GM12878 (cell line): ENCODE results near the gene MOB2. TPM values are rescaled to one million over a fixed set of nuclear protein-coding genes. Genes with fewer than 3 reads are reported as not detected.

ENCODE experiments used
- ATAC-seq: fragments of 200-7000 bp; cut with Tn5 transposase; 3 replicates; pipeline ENCODE4 v1.9.1; 2020; ENCODE audit warnings: mild to moderate bottlenecking, moderate library complexity
- BruUV-seq: library from RNA; stranded (reverse); fragments of 400-500 nt; replicated peaks from 2 replicates; lab custom pipeline; 2021; lab: Mats Ljungman, UMichigan
- CTCF ChIA-PET: fragments of 300-600 bp; sonication (Branson Sonifier 250); formaldehyde crosslinking; extraction: SDS; loops from one replicate; lab custom pipeline; 2021; ENCODE audit warnings: inconsistent platforms; lab: Yijun Ruan, JAX
- POLR2A ChIA-PET: fragments of 350-600 bp; formaldehyde crosslinking; extraction: SDS; loops from one replicate; lab custom pipeline; 2021; ENCODE audit warnings: inconsistent platforms; lab: Charles Lee
- RAD21 ChIA-PET: fragments of 300-600 bp; sonication (Branson Sonifier 250); formaldehyde crosslinking; loops from one replicate; lab custom pipeline; 2023; ENCODE audit warnings: antibody characterized with exemption; ENCODE audit not compliant: unreplicated experiment; lab: Charles Lee
- SMC1A ChIA-PET: fragments of 300-600 bp; sonication (Branson Sonifier 250); formaldehyde crosslinking; loops from one replicate; lab custom pipeline; 2023; ENCODE audit not compliant: unreplicated experiment, uncharacterized antibody; lab: Charles Lee
- DNase-seq: peaks from one replicate; pipeline ENCODE4 v3.0.0-alpha.2; 2011; ENCODE audit warnings: low read depth, low spot score
- FAIRE-seq: peaks from 3 replicates; lab custom pipeline; 2011; peaks lifted over from hg19 to GRCh38; lab: Jason Lieb, UNC
- H2AFZ ChIP-seq: 2 replicates; pipeline ENCODE4 v1.6.0; 2011; ENCODE audit warnings: low read depth, low read length, control low read depth; ENCODE audit not compliant: control insufficient read depth
- H3K27ac ChIP-seq: 2 replicates; pipeline ENCODE4 v1.5.1; 2011; ENCODE audit warnings: control low read depth; ENCODE audit not compliant: control insufficient read depth, insufficient read depth
- H3K27me3 ChIP-seq, 2 experiments: replicated peaks in 1 of 2; 2 replicates each; pipeline versions ENCODE4 v1.6.0 to v1.6.1; 2011; ENCODE audit warnings: low read length in 1 of 2; ENCODE audit not compliant: control insufficient read depth in 2 of 2, insufficient read depth in 2 of 2
- H3K36me3 ChIP-seq, 2 experiments: 2 replicates each; pipeline ENCODE4 v1.5.1; 2011; ENCODE audit warnings: low read length in 1 of 2; ENCODE audit not compliant: control insufficient read depth in 2 of 2, insufficient read depth in 2 of 2
- H3K4me1 ChIP-seq: 2 replicates; pipeline ENCODE4 v1.6.1; 2011; ENCODE audit warnings: mild to moderate bottlenecking, low read length, moderate library complexity, mixed read lengths; ENCODE audit not compliant: control insufficient read depth, insufficient read depth
- H3K4me2 ChIP-seq: 2 replicates; pipeline ENCODE4 v1.6.0; 2011; ENCODE audit warnings: control low read depth; ENCODE audit not compliant: control insufficient read depth, insufficient read depth
- H3K4me3 ChIP-seq: fragments of 200-600 bp; sonication (generic); 2 replicates; pipeline ENCODE4 v1.5.1; 2016
- H3K79me2 ChIP-seq: 2 replicates; pipeline ENCODE4 v1.6.0; 2011; ENCODE audit warnings: low read length; ENCODE audit not compliant: control insufficient read depth, insufficient read depth
- H3K9ac ChIP-seq: 2 replicates; pipeline ENCODE4 v1.8.0; 2011; ENCODE audit warnings: low read length, control low read depth, mixed read lengths; ENCODE audit not compliant: control insufficient read depth, insufficient read depth
- H3K9me3 ChIP-seq: replicated peaks from 3 replicates; pipeline ENCODE4 v1.5.1; 2011; ENCODE audit warnings: mild to moderate bottlenecking, low read length; ENCODE audit not compliant: control insufficient read depth, insufficient read depth
- H4K20me1 ChIP-seq: 2 replicates; pipeline ENCODE4 v1.6.0; 2011; ENCODE audit not compliant: control insufficient read depth, insufficient read depth
- ATF3 ChIP-seq: IDR thresholded peaks from 2 replicates; pipeline ENCODE4 v1.6.1; 2011; ENCODE audit warnings: low read depth, mild to moderate bottlenecking, low read length, moderate library complexity, borderline replicate concordance; ENCODE audit errors: extremely low read depth
- BACH1 ChIP-seq: fragments of 450-650 bp; IDR thresholded peaks from 2 replicates; pipeline ENCODE4 v1.6.1; 2017; ENCODE audit warnings: mild to moderate bottlenecking, borderline replicate concordance
- BCL3 ChIP-seq: IDR thresholded peaks from 2 replicates; pipeline ENCODE4 v1.6.1; 2011; ENCODE audit warnings: borderline replicate concordance, low read depth, mild to moderate bottlenecking, moderate library complexity, low read length; ENCODE audit not compliant: insufficient read depth, poor library complexity, severe bottlenecking
- CHD4 ChIP-seq: fragments of 200-600 bp; sonication (generic); IDR thresholded peaks from 2 replicates; pipeline ENCODE4 v1.6.1; 2016; ENCODE audit warnings: mild to moderate bottlenecking
- CREM ChIP-seq: IDR thresholded peaks from 2 replicates; pipeline ENCODE4 v1.6.1; 2014; ENCODE audit warnings: antibody characterized with exemption, low read depth
- EP300 ChIP-seq, 2 experiments: fragments of 150-350 bp in 1 of 2; IDR thresholded peaks; 2 replicates each; pipeline ENCODE4 v1.6.1; 2011 to 2012; ENCODE audit warnings: low read depth in 2 of 2, low read length in 2 of 2, borderline replicate concordance in 1 of 2, improper control_type of control experiment in 1 of 2, inconsistent platforms in 1 of 2; ENCODE audit not compliant: control insufficient read depth in 1 of 2
- GABPA ChIP-seq: IDR thresholded peaks from 2 replicates; pipeline ENCODE4 v1.6.1; 2014; ENCODE audit warnings: antibody characterized with exemption, low read depth, mild to moderate bottlenecking, inconsistent platforms
- HDAC2 ChIP-seq: fragments of 200-600 bp; sonication (generic); IDR thresholded peaks from 2 replicates; pipeline ENCODE4 v1.6.1; 2017
- IRF3 ChIP-seq: fragments of 450-650 bp; IDR thresholded peaks from 2 replicates; pipeline ENCODE4 v1.6.1; 2014; ENCODE audit warnings: mild to moderate bottlenecking
- MEF2A ChIP-seq: IDR thresholded peaks from 2 replicates; pipeline ENCODE4 v1.6.1; 2011; ENCODE audit warnings: low read depth, mild to moderate bottlenecking, low read length, moderate library complexity; ENCODE audit not compliant: insufficient read depth
- MYC ChIP-seq: IDR thresholded peaks from 2 replicates; pipeline ENCODE4 v1.6.1; 2011; ENCODE audit warnings: mild to moderate bottlenecking, low read length, moderate library complexity, inconsistent platforms; ENCODE audit not compliant: insufficient read depth, insufficient replicate concordance, insufficient read length, severe bottlenecking
- NFIC ChIP-seq: IDR thresholded peaks from 2 replicates; pipeline ENCODE4 v1.6.1; 2012; ENCODE audit warnings: low read depth, mild to moderate bottlenecking, inconsistent platforms, low read length, moderate library complexity
- POLR2A ChIP-seq: IDR thresholded peaks from 2 replicates; pipeline ENCODE4 v1.6.1; 2011; ENCODE audit warnings: low read depth, mild to moderate bottlenecking, low read length
- RELB ChIP-seq: fragments of 450-650 bp; IDR thresholded peaks from 2 replicates; pipeline ENCODE4 v1.6.1; 2017; ENCODE audit warnings: low read depth, mild to moderate bottlenecking, moderate library complexity
- SMC3 ChIP-seq: IDR thresholded peaks from 2 replicates; pipeline ENCODE4 v1.6.1; 2011; ENCODE audit warnings: low read length, improper control_type of control experiment, borderline replicate concordance
- SP1 ChIP-seq: IDR thresholded peaks from one replicate; pipeline ENCODE4 v1.6.1; 2011; ENCODE audit warnings: low read depth, low read length
- SREBF1 ChIP-seq: IDR thresholded peaks from 2 replicates; pipeline ENCODE4 v1.6.1; 2012; ENCODE audit warnings: mild to moderate bottlenecking, low read length
- USF1 ChIP-seq: IDR thresholded peaks from 2 replicates; pipeline ENCODE4 v1.6.1; 2011; ENCODE audit warnings: borderline replicate concordance, low read depth, mild to moderate bottlenecking, moderate library complexity, mixed read lengths, low read length; ENCODE audit not compliant: insufficient read depth; ENCODE audit errors: extremely low read length
- ZNF24 ChIP-seq: fragments of 450-650 bp; IDR thresholded peaks from 2 replicates; pipeline ENCODE4 v1.6.1; 2017; ENCODE audit warnings: antibody characterized with exemption, mild to moderate bottlenecking
- WGBS: methylation state at CpG from one replicate; pipeline ENCODE4 v1.1.6; 2016; ENCODE audit warnings: low lambda C conversion rate; ENCODE audit not compliant: insufficient replicate concordance, insufficient coverage; ENCODE audit errors: missing lambda C conversion rate; 5-methylcytosine and 5-hydroxymethylcytosine counted together
- in situ Hi-C: fragments of 300-500 bp; cut with MboI; formaldehyde crosslinking; loops from 9 replicates; pipeline ENCODE4 v1.14.3; 2018; ENCODE audit warnings: mixed read lengths
- intact Hi-C: fragments of 100-400 bp; cut with micrococcal nuclease; formaldehyde crosslinking; loops from one replicate; pipeline ENCODE4 v1.14.2; 2022; ENCODE audit not compliant: unreplicated experiment
- polyA plus RNA-seq, 11 experiments: library from polyadenylated mRNA; depleted of rRNA in 4 of 11; unstranded in 6 of 11; stranded (reverse) in 5 of 11; fragments of >200 nt; fragmentation: Nextera tagmentation in 4 of 11; fragmentation: Illumina TruSeq in 1 of 11; extraction: Ambion mirVana in 4 of 11; extraction: Trizol in 1 of 11; gene quantifications; 1 replicate in 1 of 11; 2 replicates in 10 of 11; pipeline versions ENCODE4 v1.2.1 to v1.2.3, GENCODE V29; 2011 to 2016; ENCODE audit warnings: inconsistent platforms in 2 of 11, missing spikeins in 2 of 11, low read depth in 1 of 11
- total RNA-seq, 4 experiments: library from RNA; depleted of rRNA in 3 of 4; stranded (reverse); fragments of >200 nt in 3 of 4; fragmentation: Illumina TruSeq in 1 of 4; extraction: Trizol in 1 of 4; gene quantifications; 2 replicates each; pipeline versions ENCODE4 v1.2.1 to v1.2.3, GENCODE V29; 2013 to 2021

The MOB2 gene
- total and polyA plus RNA-seq, 10 of the 15 experiments (the other 5 are each of a cell fraction or from before 2014, with no cell fraction given) = 0.10 to 34.6 (median 15.5) TPM

- TF ChIP-seq IRF3 = no peak
- TF ChIP-seq CHD4 = no peak
- TF ChIP-seq POLR2A = no peak
- no peak for TF ChIP-seq SMC3
- no peak for TF ChIP-seq SP1
- no peak for TF ChIP-seq USF1
- TF ChIP-seq BACH1 = no peak
- TF ChIP-seq HDAC2 = no peak
Measured at GRCh38 chr11:1498262-1498661, 11.7 kb upstream of the MOB2 start (continued).

GRCh38 chr11:1497600-1497999 lies 11.0 kb upstream of the MOB2 start:
- ATAC-seq (no peak), DNase-seq (no peak), FAIRE-seq (no peak)
- ChIA-PET CTCF (interaction anchor here (1.1 to 1.2 kb wide), 2 partner anchors 8 to 16 kb away, joined by 3 to 5 read pairs; no protein-coding TSS in a partner anchor), POLR2A (no interaction called here), SMC1A (no interaction called here), RAD21 (no interaction called here)
- WGBS = 65% methylated on average over 5 of the region's 5 CpGs
- H3K4me1 ChIP-seq = peaks cover 3% of the 10 kb centered on the region; the same call in 1 of the 2 replicates
- H2AFZ ChIP-seq = no peak overlapping the region
- H3K4me2 ChIP-seq = no peak overlapping the region
- H3K79me2 ChIP-seq = no peaks in the 10 kb centered on the region; the same call in none of the 2 replicates
- in situ Hi-C loops (no loop called here), intact Hi-C loops (no loop called here)
- peaks cover 0 to 2% of the 10 kb centered on the region in 2 experiments; a peak in 2 of 4 replicates for H3K36me3 ChIP-seq
- no peak overlapping the region for H3K9ac ChIP-seq
- BruUV-seq = no TSS peak
- H3K27me3 ChIP-seq = no peaks in the 10 kb centered on the region
- H3K27ac ChIP-seq = no peak overlapping the region
- peaks cover 2% of the 10 kb centered on the region; the same call in 2 of the 3 replicates for H3K9me3 ChIP-seq
- H3K4me3 ChIP-seq = no peak overlapping the region
- H4K20me1 ChIP-seq = no peaks in the 10 kb centered on the region
- no peak for TF ChIP-seq GABPA
- no peak for TF ChIP-seq RELB
- no peak for TF ChIP-seq MEF2A
- TF ChIP-seq CREM = no peak
- no peak for TF ChIP-seq BCL3
- no peak for TF ChIP-seq EP300 (IDR thresholded peaks at IDR 0.05; ENCODE audit: borderline replicate concordance in 1 of 2, control insufficient read depth in 1 of 2, low read depth in 2 of 2, low read length in 2 of 2)
- TF ChIP-seq NFIC = no peak
- TF ChIP-seq ZNF24 = no peak
- no peak for TF ChIP-seq ATF3
- no peak for TF ChIP-seq SREBF1
- no peak for TF ChIP-seq MYC
